K562 (cell line): Measurements from ENCODE around the gene HMCES. TPM values are rescaled to one million over a fixed set of nuclear protein-coding genes. Genes with fewer than 3 reads are reported as not detected.

Source experiments
- CUX1 ChIP-seq: fragments of 200-800 bp; sonication (Bioruptor generic); IDR thresholded peaks from 2 replicates; pipeline ENCODE4 v1.6.1; 2016; ENCODE audit warnings: missing genetic modification characterization, missing compliant biosample characterization
- E2F6 ChIP-seq, 2 experiments: IDR thresholded peaks; 2 replicates each; pipeline ENCODE4 v1.6.1; 2011; ENCODE audit warnings: borderline replicate concordance in 1 of 2, control low read depth in 1 of 2, low read depth in 1 of 2, low read length in 1 of 2, mild to moderate bottlenecking in 1 of 2, mixed read lengths in 1 of 2, moderate library complexity in 1 of 2; ENCODE audit not compliant: insufficient read depth in 1 of 2, insufficient read length in 1 of 2, poor library complexity in 1 of 2, severe bottlenecking in 1 of 2; ENCODE audit errors: extremely low read depth in 1 of 2
- EGR1 ChIP-seq: fragments of 450-650 bp; conservative IDR thresholded peaks from 2 replicates; pipeline ENCODE4 v1.6.1; 2017; ENCODE audit warnings: mild to moderate bottlenecking
- HMGN3 ChIP-seq: IDR thresholded peaks from 2 replicates; pipeline ENCODE4 v1.6.1; 2011; ENCODE audit warnings: borderline replicate concordance, low read depth, mild to moderate bottlenecking, mixed read lengths, low read length; ENCODE audit not compliant: insufficient read length; ENCODE audit errors: extremely low read depth
- MYC ChIP-seq, 2 experiments: fragments of 250-450 bp in 1 of 2; sonication (Bioruptor Pico) in 1 of 2; IDR thresholded peaks; 2 replicates each; pipeline versions ENCODE4 v1.5.1 to v1.6.1; 2012 to 2021; ENCODE audit warnings: low read depth in 2 of 2, borderline replicate concordance in 1 of 2, improper control_type of control experiment in 1 of 2, low read length in 1 of 2, mild to moderate bottlenecking in 1 of 2, moderate library complexity in 1 of 2
- NCOA2 ChIP-seq, 2 experiments: fragments of 450-650 bp; IDR thresholded peaks; 2 replicates each; pipeline ENCODE4 v1.6.1; 2018; ENCODE audit warnings: mild to moderate bottlenecking in 2 of 2, moderate library complexity in 1 of 2; ENCODE audit not compliant: partially characterized antibody in 2 of 2
- ZNF318 ChIP-seq, 2 experiments: fragments of 450-650 bp; IDR thresholded peaks; 2 replicates each; pipeline ENCODE4 v1.6.1; 2016; ENCODE audit warnings: mild to moderate bottlenecking in 2 of 2, borderline replicate concordance in 1 of 2, low read depth in 1 of 2, moderate library complexity in 1 of 2
- ZNF512 ChIP-seq: IDR thresholded peaks from 2 replicates; pipeline ENCODE4 v1.6.1; 2016; ENCODE audit warnings: missing genetic modification characterization, missing compliant biosample characterization
- polyA plus RNA-seq, 8 experiments: library from polyadenylated mRNA; depleted of rRNA in 4 of 8; stranded (reverse) in 5 of 8; unstranded in 3 of 8; fragments of >200 nt; fragmentation: Nextera tagmentation in 2 of 8; fragmentation: Illumina TruSeq in 1 of 8; extraction: Ambion mirVana in 2 of 8; extraction: Trizol in 1 of 8; gene quantifications; 2 replicates each; pipeline versions ENCODE4 v1.2.1 to v1.2.3, GENCODE V29; 2011 to 2014; ENCODE audit warnings: inconsistent platforms in 1 of 8, missing spikeins in 1 of 8
- total RNA-seq, 7 experiments: library from RNA; depleted of rRNA in 6 of 7; stranded (reverse); fragments of >200 nt in 6 of 7; fragmentation: Illumina TruSeq in 2 of 7; extraction: Trizol in 2 of 7; gene quantifications; 2 replicates each; pipeline versions ENCODE4 v1.2.1 to v1.2.3, GENCODE V29; 2011 to 2021; ENCODE audit warnings: low replicate concordance in 1 of 7

HMCES gene
- total and polyA plus RNA-seq, 9 of the 15 experiments (the other 6 are each of a cell fraction or from before 2014, with no cell fraction given): 18.8 to 45.3 (median 24.8) TPM

GRCh38 chr3:129278439-129278965 lies at the start of gene HMCES (continued):
- no peak for TF ChIP-seq ZNF512 (tag)
- no peak for TF ChIP-seq NCOA2 (IDR thresholded peaks at IDR 0.05; ENCODE audit: partially characterized antibody in 2 of 2)
- 0 out of 2 replicates have a peak, but pooled peaks have one; percentile 12 for TF ChIP-seq MYC (IDR thresholded peaks at IDR 0.05; ENCODE audit: low read depth, low read length)
- TF ChIP-seq MYC (CRISPR knock-in tag; IDR thresholded peaks at IDR 0.05; ENCODE audit: borderline replicate concordance, low read depth): no peak
- peak; percentile 51 for TF ChIP-seq HMGN3
- TF ChIP-seq CUX1 (CRISPR knock-in tag): no peak
- peak in 1 of 2 experiments; percentile 28 for TF ChIP-seq E2F6 (IDR thresholded peaks at IDR 0.05; ENCODE audit: borderline replicate concordance in 1 of 2, extremely low read depth in 1 of 2, insufficient read depth in 1 of 2, insufficient read length in 1 of 2, low read depth in 1 of 2, low read length in 1 of 2, poor library complexity in 1 of 2, severe bottlenecking in 1 of 2)
- TF ChIP-seq EGR1: peak; percentile 79
- no peak for TF ChIP-seq ZNF318 (IDR thresholded peaks at IDR 0.05; ENCODE audit: borderline replicate concordance in 1 of 2, low read depth in 1 of 2)
